Daoy (cell line): ENCODE measurements around the gene NEIL3. TPM values are rescaled to one million over a fixed set of nuclear protein-coding genes. Genes with fewer than 3 reads are reported as not detected.

Experiments used
- total RNA-seq: library from RNA; depleted of rRNA; stranded (reverse); fragments of >200 nt; shearing (Covaris generic); gene quantifications from 2 replicates; pipeline ENCODE4 v1.2.3, GENCODE V29; 2014; rRNA removed

Gene NEIL3
- total RNA-seq, 1 experiment from 2014 or later = 11.3 TPM

Other genes starting within 250 kb of the NEIL3 start
- 12.4 and 17.0 TPM in 2 replicates for gene AGA, start 132.6 kb downstream of the NEIL3 start, total RNA-seq